Osteoblast (primary cell): Measurements from ENCODE around the gene GALNS. TPM values are rescaled to one million over a fixed set of nuclear protein-coding genes. Genes with fewer than 3 reads are reported as not detected.
A peak's percentile ranks its signal among the peaks of the same experiment; 100 is the strongest.

Experiments used
- DNase-seq: peaks from one replicate; pipeline ENCODE4 v3.0.0; 2011; ENCODE audit warnings: low spot score, mixed read lengths; ENCODE audit not compliant: insufficient read length; ENCODE audit errors: missing footprints
- H2AFZ ChIP-seq: 2 replicates; pipeline ENCODE4 v1.6.0; 2011; ENCODE audit warnings: mild to moderate bottlenecking, low read length
- H3K27ac ChIP-seq: 2 replicates; pipeline ENCODE4 v1.5.1; 2011; ENCODE audit warnings: mild to moderate bottlenecking, low read depth, low read length, moderate library complexity
- H3K27me3 ChIP-seq: 2 replicates; pipeline ENCODE4 v1.6.0; 2012; ENCODE audit warnings: mild to moderate bottlenecking, control low read depth, inconsistent platforms, low read length, moderate library complexity; ENCODE audit not compliant: insufficient read depth
- H3K36me3 ChIP-seq: 2 replicates; pipeline ENCODE4 v1.5.1; 2011; ENCODE audit warnings: mild to moderate bottlenecking, low read length, control low read depth, moderate library complexity; ENCODE audit not compliant: insufficient read depth
- H3K4me1 ChIP-seq: 2 replicates; pipeline ENCODE4 v1.5.1; 2011; ENCODE audit warnings: mild to moderate bottlenecking, low read length, control low read depth, moderate library complexity; ENCODE audit not compliant: insufficient read depth
- H3K4me2 ChIP-seq: 2 replicates; pipeline ENCODE4 v1.6.0; 2011; ENCODE audit warnings: mild to moderate bottlenecking, low read length; ENCODE audit not compliant: insufficient read depth
- H3K4me3 ChIP-seq: fragments of 200-600 bp; sonication (generic); 3 replicates; pipeline ENCODE4 v1.5.1; 2012; ENCODE audit warnings: mild to moderate bottlenecking, low read length, inconsistent platforms; ENCODE audit not compliant: insufficient read depth
- H3K79me2 ChIP-seq: 2 replicates; pipeline ENCODE4 v1.6.0; 2012; ENCODE audit warnings: mild to moderate bottlenecking, low read length, control low read depth, inconsistent platforms; ENCODE audit not compliant: insufficient read depth
- H3K9me3 ChIP-seq: 2 replicates; pipeline ENCODE4 v1.5.1; 2011; ENCODE audit warnings: low read depth, low read length, control low read depth
- H4K20me1 ChIP-seq: 2 replicates; pipeline ENCODE4 v1.6.0; 2012; ENCODE audit warnings: mild to moderate bottlenecking, low read length, control low read depth; ENCODE audit not compliant: insufficient read depth
- CTCF ChIP-seq: IDR thresholded peaks from 2 replicates; pipeline ENCODE4 v1.5.1; 2011; ENCODE audit warnings: mild to moderate bottlenecking, low read depth, low read length, moderate library complexity; ENCODE audit errors: extremely low read depth
- total RNA-seq: library from RNA; depleted of rRNA; stranded (reverse); fragments of >200 nt; gene quantifications from 2 replicates; pipeline ENCODE4 v1.2.3, GENCODE V29; 2012

The GALNS gene
- total RNA-seq, 1 donor: 48.1 TPM

- Histone ChIP-seq H3K9me3 (no peaks in the 10 kb centered on the region), H2AFZ (no peak overlapping the region), H3K4me1 (peaks cover 6% of the 10 kb centered on the region), H3K27me3 (no peaks in the 10 kb centered on the region), H3K4me3 (no peak overlapping the region), H4K20me1 (no peaks in the 10 kb centered on the region), H3K79me2 (no peaks in the 10 kb centered on the region), H3K4me2 (no peak overlapping the region), H3K27ac (no peak overlapping the region), H3K36me3 (no peaks in the 10 kb centered on the region)
- no peak for TF ChIP-seq CTCF
- no peak for DNase-seq
These were observed 39.8 kb downstream of the GALNS start for GRCh38 chr16:88816736-88817535.

DNA sequence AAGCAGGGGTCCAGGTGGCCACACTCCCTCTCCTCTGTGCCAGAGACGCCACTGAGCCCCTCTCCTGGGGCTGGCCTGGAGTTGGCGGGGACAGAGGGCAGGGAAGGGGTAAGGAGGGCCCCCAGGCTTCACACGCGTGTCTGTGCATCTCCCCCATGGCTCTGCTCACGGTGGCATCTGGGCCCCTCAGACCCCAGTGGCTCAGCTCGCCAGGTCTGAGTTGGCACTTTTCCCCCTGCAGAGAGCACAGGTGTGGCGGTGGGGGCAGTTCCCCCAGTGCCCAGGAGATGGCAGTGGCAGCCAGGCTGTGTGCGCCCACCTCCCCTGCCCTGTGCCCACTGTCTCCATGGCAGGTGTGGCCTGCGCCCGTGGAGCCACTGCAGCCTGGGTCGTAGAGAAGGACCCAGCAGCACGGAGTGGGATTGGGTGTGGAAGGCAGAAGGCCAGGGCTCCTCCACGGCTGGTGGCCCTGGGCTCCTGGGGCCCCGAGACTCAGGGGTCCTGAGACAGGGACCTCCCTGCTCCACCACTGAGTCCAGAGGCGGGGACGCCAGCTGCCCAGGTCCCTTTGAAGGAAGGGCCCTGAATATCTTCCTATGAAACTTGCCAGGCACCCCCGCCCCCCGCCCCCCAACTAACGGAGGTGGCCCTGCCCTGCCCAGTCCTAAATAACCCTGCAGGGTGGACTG lies 40.7 kb downstream of the GALNS start:
- H3K27ac ChIP-seq: no peak overlapping the region
- H2AFZ ChIP-seq: no peak overlapping the region
- no peaks in the 10 kb centered on the region for H4K20me1 ChIP-seq
- TF ChIP-seq CTCF: peak; percentile 63
- no peaks in the 10 kb centered on the region for H3K36me3 ChIP-seq
- no peaks in the 10 kb centered on the region for H3K27me3 ChIP-seq
- peaks cover 7% of the 10 kb centered on the region for H3K4me1 ChIP-seq
- H3K4me3 ChIP-seq: no peak overlapping the region
- no peak overlapping the region for H3K4me2 ChIP-seq
- no peak for DNase-seq
- H3K9me3 ChIP-seq: no peaks in the 10 kb centered on the region
- no peaks in the 10 kb centered on the region for H3K79me2 ChIP-seq

DNA sequence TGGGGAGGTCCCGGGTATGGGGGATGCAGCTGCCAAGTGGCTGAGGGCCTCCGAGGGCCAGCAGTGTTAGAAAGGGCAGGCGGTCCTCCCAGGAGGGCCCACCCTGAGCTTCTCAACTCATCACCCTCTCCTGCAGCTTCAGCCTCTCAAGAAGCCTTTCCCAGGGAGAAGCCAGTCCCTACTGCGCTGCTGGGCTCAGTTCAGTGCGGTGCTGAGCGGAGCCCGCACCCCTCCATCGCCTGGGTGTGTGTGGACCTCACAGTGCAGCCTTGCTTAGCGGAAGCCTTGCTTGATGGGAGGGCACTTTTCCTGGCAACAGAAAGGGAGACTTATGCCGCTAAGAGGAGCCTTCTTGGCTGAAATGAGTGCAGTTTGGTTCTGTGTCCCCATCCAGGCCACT lies 41.5 kb downstream of the GALNS start:
- no peak overlapping the region for H2AFZ ChIP-seq
- peaks cover 4% of the 10 kb centered on the region for H4K20me1 ChIP-seq
- H3K4me2 ChIP-seq: no peak overlapping the region
- no peaks in the 10 kb centered on the region for H3K27me3 ChIP-seq
- no peak for TF ChIP-seq CTCF
- H3K27ac ChIP-seq: no peak overlapping the region
- H3K4me3 ChIP-seq: no peak overlapping the region
- H3K36me3 ChIP-seq: no peaks in the 10 kb centered on the region
- peaks cover 6% of the 10 kb centered on the region for H3K79me2 ChIP-seq
- H3K4me1 ChIP-seq: peaks cover 15% of the 10 kb centered on the region
- no peak for DNase-seq
- no peaks in the 10 kb centered on the region for H3K9me3 ChIP-seq

GRCh38 chr16:88814144-88814502 lies 42.6 kb downstream of the GALNS start:
- no peak for DNase-seq

More at GRCh38 chr16:88814144-88814502, 42.6 kb downstream of the GALNS start:
- H4K20me1 ChIP-seq: peaks cover 12% of the 10 kb centered on the region
- peaks cover 17% of the 10 kb centered on the region for H3K79me2 ChIP-seq
- no peaks in the 10 kb centered on the region for H3K27me3 ChIP-seq
- TF ChIP-seq CTCF: no peak
- H3K9me3 ChIP-seq: no peaks in the 10 kb centered on the region
- no peak overlapping the region for H3K4me2 ChIP-seq
- peaks cover 7% of the 10 kb centered on the region for H3K36me3 ChIP-seq
- H3K27ac ChIP-seq: no peak overlapping the region
- peaks cover 25% of the 10 kb centered on the region for H3K4me1 ChIP-seq
- H2AFZ ChIP-seq: no peak overlapping the region
- no peak overlapping the region for H3K4me3 ChIP-seq
